ENCODE results near the gene ARHGAP24. TPM values are rescaled to one million over a fixed set of nuclear protein-coding genes. Genes with fewer than 3 reads are reported as not detected.

The ARHGAP24 gene
- total and polyA plus RNA-seq, 2 of the 13 experiments (the other 11 are each of a cell fraction or from before 2014, with no cell fraction given): 0.07 to 0.55 TPM

- Histone ChIP-seq H3K4me2 (ENCODE audit: low read depth, low read length) (no peak overlapping the region), H3K79me2 (ENCODE audit: insufficient read depth, low read length) (no peaks in the 10 kb centered on the region), H4K20me1 (ENCODE audit: insufficient read depth, low read length) (no peaks in the 10 kb centered on the region), H2AFZ (ENCODE audit: low read length) (no peak overlapping the region), H3K27me3 (ENCODE audit: control insufficient read depth in 1 of 2, insufficient read depth in 2 of 2, low read length in 2 of 2) (no peaks in the 10 kb centered on the region), H3K9ac (ENCODE audit: insufficient read depth, low read depth, low read length) (no peak overlapping the region), H3K27ac (ENCODE audit: extremely low read length, insufficient read depth, low read length) (no peak overlapping the region), H3K4me3 (replicated peaks in 1 of 3; ENCODE audit: insufficient read depth in 1 of 3, low read depth in 2 of 3, low read length in 3 of 3) (no peak overlapping the region), H3K9me3 (ENCODE audit: low read length) (no peaks in the 10 kb centered on the region), H3K4me1 (ENCODE audit: insufficient read depth, low read length) (no peaks in the 10 kb centered on the region), H3K36me3 (replicated peaks in 1 of 2; ENCODE audit: control insufficient read depth in 1 of 2, insufficient read depth in 2 of 2, low read length in 2 of 2) (no peaks in the 10 kb centered on the region)
- no peak for TF ChIP-seq NFKB2 (CRISPR knock-in tag; IDR thresholded peaks at IDR 0.05; ENCODE audit: borderline replicate concordance)
- no peak for TF ChIP-seq ZNF414 (CRISPR knock-in tag; IDR thresholded peaks at IDR 0.05)
- TF ChIP-seq NONO (IDR thresholded peaks at IDR 0.05): no peak
- no peak for TF ChIP-seq NONO (CRISPR knock-in tag; conservative IDR thresholded peaks at IDR 0.05)
- no peak for TF ChIP-seq PAF1 (CRISPR knock-in tag; IDR thresholded peaks at IDR 0.05)
- no peak for TF ChIP-seq ZNF501 (CRISPR knock-in tag; IDR thresholded peaks at IDR 0.05)
- TF ChIP-seq HMGXB4 (CRISPR knock-in tag; IDR thresholded peaks at IDR 0.05; ENCODE audit: borderline replicate concordance in 1 of 2, low read depth in 1 of 2): no peak
- WGBS (ENCODE audit: low lambda C conversion rate): 29% methylated on average over 5 of the region's 5 CpGs
- DNase-seq (ENCODE audit: low spot score): no peak
- ChIA-PET CTCF (ENCODE audit: low intra/inter-chr PET ratio, low total read pairs) (no interaction called here), POLR2A (no interaction called here)
- intact Hi-C loops (cut with micrococcal nuclease; ENCODE audit: unreplicated experiment): no loop called here
- no peak for FAIRE-seq
- in situ Hi-C loops (cut with HindIII; ENCODE audit: extremely low pct_ligation_motif_present, low pct_unique_long_range_greater_than_20kb): no loop called here
- no TSS peak for BruUV-seq (replicated peaks)
- no peak for ATAC-seq
These were observed 389.6 kb downstream of the ARHGAP24 start for GRCh38 chr4:85864259-85865205.

All from HepG2 (cell line).